ENCODE results near the gene PDGFA. TPM values are rescaled to one million over a fixed set of nuclear protein-coding genes. Genes with fewer than 3 reads are reported as not detected.

The PDGFA gene
- under 1 TPM; 0.50 to 0.79 TPM for total RNA-seq

DNA sequence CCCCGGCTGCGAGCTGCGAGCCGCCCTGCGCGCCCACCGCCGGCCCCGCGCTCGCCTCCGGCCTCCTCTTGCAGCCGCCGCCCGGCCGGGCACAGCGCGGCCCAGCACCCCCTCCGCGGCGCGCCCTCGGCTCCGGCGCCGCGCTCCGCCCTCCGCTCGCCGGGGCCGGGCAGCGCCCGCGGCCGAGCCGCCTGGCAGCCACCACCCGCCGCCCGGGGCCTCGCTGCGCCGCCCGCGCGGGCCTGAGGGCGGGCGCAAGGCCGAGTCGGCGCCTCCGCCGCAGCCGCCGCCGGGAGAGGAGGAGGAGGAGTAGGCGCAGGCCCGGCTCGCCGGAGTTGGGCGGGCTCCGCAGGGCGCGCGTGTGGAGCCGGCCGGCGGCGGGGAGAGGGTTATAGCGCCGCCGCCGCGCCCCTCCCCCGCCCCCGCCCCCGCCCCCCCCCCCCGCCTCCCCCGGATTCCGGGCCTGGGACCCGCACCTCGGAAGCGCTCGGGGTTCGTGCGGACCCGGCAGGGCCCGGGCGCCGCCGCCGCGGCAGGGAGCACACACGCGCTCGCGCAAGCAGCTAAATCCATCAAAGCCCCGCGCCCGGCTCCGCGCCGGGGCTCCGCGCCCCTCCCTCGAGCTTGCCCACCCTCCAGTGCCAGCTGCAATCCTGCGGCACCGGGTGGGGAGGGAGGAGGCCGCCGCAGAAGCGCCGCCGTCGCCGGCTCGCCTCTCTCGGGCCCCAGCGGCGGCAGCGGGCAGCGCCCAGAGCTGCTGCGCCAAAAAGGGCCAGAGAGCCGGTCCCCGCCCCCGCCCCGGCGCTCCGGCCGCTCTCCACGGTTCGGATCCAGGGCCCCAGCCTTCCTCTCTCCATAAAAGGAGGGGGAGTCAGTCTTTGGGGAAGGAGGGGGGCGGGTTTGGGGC lies at the start of gene PDGFA:
PDGFA (minus strand) TSS at position 363 of the 907 bp plus-strand sequence. CDS start 845 bp downstream, outside the sequence.
- H3K27me3 Mint-ChIP-seq (ENCODE audit: low read depth), result peaks cover 46% of the 10 kb centered on the region

DNA sequence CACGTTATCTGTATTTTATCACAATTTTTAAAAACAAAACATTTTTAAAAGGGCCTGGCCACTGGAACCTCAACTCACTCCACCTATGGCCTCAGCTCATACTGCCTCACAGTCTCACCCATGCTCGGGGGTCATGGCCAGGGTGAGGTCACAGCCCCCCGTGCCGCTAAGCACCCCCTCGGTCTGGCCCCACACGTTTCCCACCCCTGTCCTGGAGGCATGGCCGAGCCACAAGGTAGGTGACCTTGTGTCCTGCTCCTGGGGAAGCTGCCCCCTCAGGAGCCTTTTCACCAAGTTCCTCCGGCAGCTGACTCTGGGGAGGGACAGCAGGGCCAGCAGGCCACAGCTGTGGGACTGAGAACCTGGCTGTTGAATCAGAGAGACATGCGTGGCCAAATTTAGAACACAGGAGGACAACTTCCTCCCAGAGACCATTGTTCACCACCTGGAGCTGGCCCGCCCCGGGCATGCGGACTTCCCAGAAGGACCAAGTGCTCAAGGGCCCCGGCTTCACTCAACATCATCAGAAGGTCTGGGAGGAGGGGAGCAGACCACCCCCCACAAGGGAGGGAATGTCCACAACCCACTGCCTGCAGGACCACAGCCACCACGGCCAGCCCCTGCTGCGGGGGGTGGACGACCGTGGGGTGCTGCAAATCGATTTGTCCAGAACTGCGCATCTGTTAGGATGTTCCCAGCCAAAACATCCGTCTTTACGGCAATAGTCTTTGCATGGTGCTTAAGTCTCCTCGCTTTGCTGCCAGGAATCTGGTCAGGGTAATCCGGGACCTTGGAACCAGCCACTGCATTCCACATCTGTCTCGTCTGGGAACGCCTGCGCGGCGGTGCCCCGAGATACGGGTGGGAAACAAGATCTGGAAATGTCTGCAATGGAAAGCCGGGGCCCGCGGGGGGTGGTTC lies 48.6 kb upstream of the PDGFA start:
- H3K27ac Mint-ChIP-seq, result no peak overlapping the region
- no peaks in the 10 kb centered on the region for H3K27me3 Mint-ChIP-seq (ENCODE audit: low read depth)
- ChIA-PET POLR2A (no interaction called here), CTCF (no interaction called here)
- peaks cover 16% of the 10 kb centered on the region for H3K36me3 Mint-ChIP-seq (ENCODE audit: low read depth)
- H3K4me1 Mint-ChIP-seq (ENCODE audit: low read depth), result no peaks in the 10 kb centered on the region
- no peaks in the 10 kb centered on the region for H3K9me3 Mint-ChIP-seq (ENCODE audit: insufficient read depth)
- ATAC-seq (no peak), DNase-seq (no peak)
- no peak overlapping the region for H3K4me3 Mint-ChIP-seq

More for the DNA sequence above, at the start of gene PDGFA:
- Mint-ChIP-seq H3K36me3 (ENCODE audit: low read depth) (no peaks in the 10 kb centered on the region), H3K4me1 (ENCODE audit: low read depth) (peaks cover 7% of the 10 kb centered on the region), H3K4me3 (peak within 1 kb of the TSS; percentile 69), H3K9me3 (ENCODE audit: insufficient read depth) (no peaks in the 10 kb centered on the region), H3K27ac (no peak within 1 kb of the TSS)
- DNase-seq, result no peak
- ChIA-PET CTCF (interaction anchor here (0.7 kb wide), 1 partner anchor 151 kb away, joined by 3 read pairs; no protein-coding TSS in a partner anchor), POLR2A (no interaction called here)
- ATAC-seq, result peak; percentile 53

DNA sequence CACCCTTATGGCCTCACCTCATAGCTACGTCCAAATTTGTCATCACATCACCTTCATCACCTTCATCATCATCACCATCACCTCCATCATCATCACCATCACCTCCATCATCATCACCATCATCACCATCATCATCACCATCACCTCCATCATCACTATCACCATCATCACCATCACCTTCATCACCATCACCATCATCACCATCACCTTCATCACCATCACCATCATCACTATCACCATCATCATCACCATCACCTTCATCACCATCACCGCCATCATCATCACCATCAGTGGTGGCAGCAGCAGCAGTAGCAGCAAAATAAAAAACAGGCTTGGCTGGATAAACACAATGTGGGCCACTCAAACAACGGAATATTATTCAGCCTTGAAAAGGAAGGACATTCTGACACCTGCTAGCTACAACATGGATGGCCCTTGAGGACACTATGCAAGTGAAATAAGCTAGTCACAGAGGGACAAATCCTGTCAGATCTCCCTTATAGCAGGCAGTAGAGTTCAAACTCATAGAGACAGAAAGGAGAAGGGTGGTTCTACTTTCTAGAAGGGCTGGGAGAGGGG lies 47.7 kb upstream of the PDGFA start:
- ChIA-PET CTCF (no interaction called here), POLR2A (no interaction called here)
- H3K4me1 Mint-ChIP-seq (ENCODE audit: low read depth), result peaks cover 3% of the 10 kb centered on the region
- H3K9me3 Mint-ChIP-seq (ENCODE audit: insufficient read depth), result no peaks in the 10 kb centered on the region
- no peaks in the 10 kb centered on the region for H3K27me3 Mint-ChIP-seq (ENCODE audit: low read depth)
- H3K36me3 Mint-ChIP-seq (ENCODE audit: low read depth), result peaks cover 20% of the 10 kb centered on the region
- H3K27ac Mint-ChIP-seq, result no peak overlapping the region
- ATAC-seq (no peak), DNase-seq (no peak)
- H3K4me3 Mint-ChIP-seq, result no peak overlapping the region

DNA sequence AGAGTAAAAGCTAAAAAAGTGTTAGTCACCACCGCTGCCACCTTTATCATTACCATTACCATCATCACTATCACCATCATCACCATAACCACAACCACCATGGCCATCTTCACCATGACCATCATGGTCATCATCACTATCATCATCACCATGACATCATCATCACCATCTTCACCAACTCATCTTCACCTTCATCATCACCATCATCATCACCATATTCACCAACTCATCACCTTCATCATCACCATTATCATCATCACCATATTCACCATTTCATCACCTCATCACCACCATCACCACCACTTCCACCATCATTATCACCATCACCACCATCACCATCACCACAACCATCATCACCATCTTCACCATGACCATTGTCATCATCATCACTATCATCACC lies 46.5 kb upstream of the PDGFA start:
- H3K4me1 Mint-ChIP-seq (ENCODE audit: low read depth), result peaks cover 3% of the 10 kb centered on the region
- no peak overlapping the region for H3K27ac Mint-ChIP-seq
- no peak for DNase-seq
- ChIA-PET CTCF (no interaction called here), POLR2A (no interaction called here)
- H3K27me3 Mint-ChIP-seq (ENCODE audit: low read depth), result no peaks in the 10 kb centered on the region
- no peaks in the 10 kb centered on the region for H3K9me3 Mint-ChIP-seq (ENCODE audit: insufficient read depth)
- peaks cover 21% of the 10 kb centered on the region for H3K36me3 Mint-ChIP-seq (ENCODE audit: low read depth)
- H3K4me3 Mint-ChIP-seq, result no peak overlapping the region
- no peak for ATAC-seq

GRCh38 chr7:564176-564865 lies 44.7 kb upstream of the PDGFA start:
- POLR2A ChIA-PET, result no interaction called here
- no peak for DNase-seq
- no peaks in the 10 kb centered on the region for H3K9me3 Mint-ChIP-seq (ENCODE audit: insufficient read depth)
- H3K4me1 Mint-ChIP-seq (ENCODE audit: low read depth), result peaks cover 3% of the 10 kb centered on the region
- peaks cover 24% of the 10 kb centered on the region for H3K36me3 Mint-ChIP-seq (ENCODE audit: low read depth)
- no peak for ATAC-seq
- H3K27me3 Mint-ChIP-seq (ENCODE audit: low read depth), result no peaks in the 10 kb centered on the region
- no peak overlapping the region for H3K27ac Mint-ChIP-seq
- CTCF ChIA-PET, result no interaction called here
- no peak overlapping the region for H3K4me3 Mint-ChIP-seq

GRCh38 chr7:563629-564170 lies 44.1 kb upstream of the PDGFA start:
- POLR2A ChIA-PET, result no interaction called here
- no peak for DNase-seq
- Mint-ChIP-seq H3K27me3 (ENCODE audit: low read depth) (no peaks in the 10 kb centered on the region), H3K4me3 (no peak overlapping the region), H3K9me3 (ENCODE audit: insufficient read depth) (no peaks in the 10 kb centered on the region), H3K36me3 (ENCODE audit: low read depth) (peaks cover 22% of the 10 kb centered on the region), H3K4me1 (ENCODE audit: low read depth) (peaks cover 3% of the 10 kb centered on the region), H3K27ac (no peak overlapping the region)
- no peak for ATAC-seq
- CTCF ChIA-PET, result no interaction called here

DNA sequence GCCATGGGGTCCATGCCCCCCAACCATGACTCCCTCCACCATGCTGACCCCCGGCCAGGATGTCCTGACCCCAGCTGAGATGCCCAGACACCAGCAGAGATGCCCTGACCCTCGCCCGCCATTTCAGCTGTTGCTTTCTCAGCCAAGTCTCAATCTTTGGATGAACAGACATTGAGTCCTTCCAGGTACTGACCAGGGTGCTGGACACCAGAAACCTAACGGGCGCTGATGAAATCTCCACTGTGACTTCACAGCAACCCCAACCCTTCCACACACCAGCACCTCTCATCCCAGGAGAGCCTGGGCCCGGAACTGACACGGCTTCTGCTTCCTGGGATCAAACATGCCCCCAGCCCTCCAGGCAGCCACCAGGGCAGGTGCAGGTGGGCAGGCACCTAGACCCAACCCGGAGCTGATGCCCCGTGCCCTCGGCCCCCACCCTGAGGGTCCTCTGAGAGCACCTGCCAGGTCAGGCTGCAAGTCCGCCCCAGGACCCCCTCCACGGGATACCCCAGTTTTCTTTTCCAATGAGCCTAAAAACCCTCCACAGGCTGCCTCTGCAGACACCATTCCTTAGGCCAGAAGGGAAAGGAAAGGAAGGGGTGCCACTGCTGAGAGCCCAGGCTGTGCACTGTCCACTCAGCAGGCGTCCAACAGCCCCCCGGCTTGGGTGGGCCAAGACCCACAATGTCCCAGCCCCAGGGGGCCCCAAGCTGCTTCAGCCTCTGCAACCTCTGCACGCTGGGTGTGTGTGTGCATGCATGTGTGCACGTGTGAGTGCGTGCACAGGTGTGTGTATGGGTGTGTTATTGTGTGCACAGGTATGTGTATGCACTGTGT lies 43.4 kb upstream of the PDGFA start:
- H3K36me3 Mint-ChIP-seq (ENCODE audit: low read depth), result peaks cover 19% of the 10 kb centered on the region
- ChIA-PET POLR2A (interaction anchor here (0.5 to 1.0 kb wide), 2 partner anchors 21 to 51 kb away, joined by 3 read pairs; no protein-coding TSS in a partner anchor), CTCF (no interaction called here)
- H3K27ac Mint-ChIP-seq, result peak overlapping the region; percentile 58
- ATAC-seq (no peak), DNase-seq (no peak)
- no peaks in the 10 kb centered on the region for H3K27me3 Mint-ChIP-seq (ENCODE audit: low read depth)
- no peak overlapping the region for H3K4me3 Mint-ChIP-seq
- peaks cover 3% of the 10 kb centered on the region for H3K4me1 Mint-ChIP-seq (ENCODE audit: low read depth)
- no peaks in the 10 kb centered on the region for H3K9me3 Mint-ChIP-seq (ENCODE audit: insufficient read depth)

DNA sequence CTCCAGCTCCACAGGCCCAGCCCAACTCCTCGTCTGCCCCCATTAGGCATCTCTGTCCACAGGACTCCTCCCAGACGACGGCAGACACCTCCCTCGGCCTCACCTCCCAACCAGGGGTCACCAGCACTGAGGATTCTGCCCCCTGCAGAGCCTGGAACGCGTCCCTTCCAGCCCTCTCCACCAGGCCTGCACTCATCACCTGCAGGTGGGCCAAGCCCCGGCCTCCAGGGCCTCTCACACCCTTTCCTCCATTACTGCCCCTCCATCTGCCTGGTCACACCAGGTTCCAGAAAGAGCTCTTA lies 42.7 kb upstream of the PDGFA start:
- ATAC-seq (no peak), DNase-seq (no peak)
- peaks cover 18% of the 10 kb centered on the region for H3K36me3 Mint-ChIP-seq (ENCODE audit: low read depth)
- no peaks in the 10 kb centered on the region for H3K9me3 Mint-ChIP-seq (ENCODE audit: insufficient read depth)
- no peak overlapping the region for H3K4me3 Mint-ChIP-seq
- peak overlapping the region; percentile 58 for H3K27ac Mint-ChIP-seq
- CTCF ChIA-PET, result no interaction called here
- POLR2A ChIA-PET, result interaction anchor here (0.5 to 1.0 kb wide), 2 partner anchors 22 to 52 kb away, joined by 3 read pairs; no protein-coding TSS in a partner anchor
- no peaks in the 10 kb centered on the region for H3K27me3 Mint-ChIP-seq (ENCODE audit: low read depth)
- peaks cover 3% of the 10 kb centered on the region for H3K4me1 Mint-ChIP-seq (ENCODE audit: low read depth)

GRCh38 chr7:561631-562373 lies 42.2 kb upstream of the PDGFA start:
- no peaks in the 10 kb centered on the region for H3K9me3 Mint-ChIP-seq (ENCODE audit: insufficient read depth)
- no peak for ATAC-seq
- H3K4me3 Mint-ChIP-seq, result no peak overlapping the region
- CTCF ChIA-PET, result no interaction called here
- no peaks in the 10 kb centered on the region for H3K27me3 Mint-ChIP-seq (ENCODE audit: low read depth)
- POLR2A ChIA-PET, result interaction anchor here (0.5 to 1.0 kb wide), 3 partner anchors 22 to 342 kb away, joined by 3 read pairs; no protein-coding TSS in a partner anchor
- H3K27ac Mint-ChIP-seq, result no peak overlapping the region
- peaks cover 18% of the 10 kb centered on the region for H3K36me3 Mint-ChIP-seq (ENCODE audit: low read depth)
- peaks cover 3% of the 10 kb centered on the region for H3K4me1 Mint-ChIP-seq (ENCODE audit: low read depth)
- DNase-seq, result no peak

GRCh38 chr7:560966-561630 lies 41.5 kb upstream of the PDGFA start:
- Mint-ChIP-seq H3K4me1 (ENCODE audit: low read depth) (peaks cover 3% of the 10 kb centered on the region), H3K27me3 (ENCODE audit: low read depth) (no peaks in the 10 kb centered on the region), H3K9me3 (ENCODE audit: insufficient read depth) (no peaks in the 10 kb centered on the region), H3K27ac (no peak overlapping the region), H3K36me3 (ENCODE audit: low read depth) (peaks cover 18% of the 10 kb centered on the region), H3K4me3 (no peak overlapping the region)
- ChIA-PET POLR2A (no interaction called here), CTCF (interaction anchor here (1.0 kb wide), 1 partner anchor 9 kb away, joined by 3 read pairs; no protein-coding TSS in a partner anchor)
- DNase-seq, result no peak
- ATAC-seq, result no peak
